GM21360 (cell line): ENCODE data around the gene BMERB1.
"Not testable (repeated sequence)": the region's sequence is repeated elsewhere in the genome, so short reads cannot be mapped to it uniquely, and the experiment has no call there.

Experiments
- ATAC-seq: cut with Tn5 transposase; IDR thresholded peaks from one replicate; pipeline ENCODE4 v1.9.1; 2021; ENCODE audit warnings: mild to moderate bottlenecking, moderate library complexity; ENCODE audit not compliant: unreplicated experiment

BMERB1 gene

GRCh38 chr16:15519790-15520189, 85.4 kb downstream of the BMERB1 start:
- no peak for ATAC-seq

GRCh38 chr16:15521390-15521757, 87.0 kb downstream of the BMERB1 start:
- ATAC-seq, result no peak

GRCh38 chr16:15521758-15522509, 87.5 kb downstream of the BMERB1 start:
- ATAC-seq, result no peak

- no peak for ATAC-seq
Measured at GRCh38 chr16:15523092-15523541, 88.7 kb downstream of the BMERB1 start.

- no peak for ATAC-seq
Measured at GRCh38 chr16:15523939-15524338, 89.6 kb downstream of the BMERB1 start.

GRCh38 chr16:15524966-15525365, 90.6 kb downstream of the BMERB1 start:
- no peak for ATAC-seq

- ATAC-seq, result no peak
Measured at GRCh38 chr16:15526097-15526496, 91.7 kb downstream of the BMERB1 start.

- ATAC-seq, result no peak
Measured at GRCh38 chr16:15526731-15527130, 92.3 kb downstream of the BMERB1 start.

- ATAC-seq, result no peak
Measured at GRCh38 chr16:15529673-15530072, 95.3 kb downstream of the BMERB1 start.

- ATAC-seq, result no peak
Measured at GRCh38 chr16:15530085-15530484, 95.7 kb downstream of the BMERB1 start.

GRCh38 chr16:15532825-15533224, 98.4 kb downstream of the BMERB1 start:
- no peak for ATAC-seq

- no peak for ATAC-seq
Measured at GRCh38 chr16:15533386-15533785, 99.0 kb downstream of the BMERB1 start.

- no peak for ATAC-seq
Measured at GRCh38 chr16:15535772-15536171, 101.4 kb downstream of the BMERB1 start.

GRCh38 chr16:15536843-15537242, 102.5 kb downstream of the BMERB1 start:
- no peak for ATAC-seq

- no peak for ATAC-seq
Measured at GRCh38 chr16:15538507-15538906, 104.1 kb downstream of the BMERB1 start.

- no peak for ATAC-seq
Measured at GRCh38 chr16:15539197-15539596, 104.8 kb downstream of the BMERB1 start.

- ATAC-seq, result no peak
Measured at GRCh38 chr16:15542261-15542660, 107.9 kb downstream of the BMERB1 start.

GRCh38 chr16:15542734-15543347, 108.5 kb downstream of the BMERB1 start:
- ATAC-seq, result no peak

- no peak for ATAC-seq
Measured at GRCh38 chr16:15544405-15544804, 110.0 kb downstream of the BMERB1 start.

- ATAC-seq, result no peak
Measured at GRCh38 chr16:15545544-15545943, 111.2 kb downstream of the BMERB1 start.

GRCh38 chr16:15547072-15547767, 112.8 kb downstream of the BMERB1 start:
- ATAC-seq, result not testable (repeated sequence)

- ATAC-seq, result no peak
Measured at GRCh38 chr16:15547768-15548096, 113.3 kb downstream of the BMERB1 start.
